K562 (cell line): Measurements from ENCODE around the gene FAM171A2. TPM values are rescaled to one million over a fixed set of nuclear protein-coding genes. Genes with fewer than 3 reads are reported as not detected.

Source experiments
- C11orf30 ChIP-seq: fragments of 450-650 bp; IDR thresholded peaks from 2 replicates; pipeline ENCODE4 v1.6.1; 2016; ENCODE audit warnings: low read depth, mild to moderate bottlenecking
- CBX1 ChIP-seq: sonication (generic); IDR thresholded peaks from 2 replicates; pipeline ENCODE4 v1.6.1; 2016; ENCODE audit warnings: antibody characterized with exemption, low read depth, mild to moderate bottlenecking
- CREM ChIP-seq: IDR thresholded peaks from 2 replicates; pipeline ENCODE4 v1.6.1; 2014; ENCODE audit warnings: antibody characterized with exemption, low read depth
- ELF1 ChIP-seq: fragments of 200-800 bp; sonication (Bioruptor generic); IDR thresholded peaks from 2 replicates; pipeline ENCODE4 v1.6.1; 2016; ENCODE audit warnings: missing genetic modification characterization, missing compliant biosample characterization
- GATAD2B ChIP-seq: fragments of 450-650 bp; IDR thresholded peaks from 2 replicates; pipeline ENCODE4 v1.6.1; 2017; ENCODE audit warnings: mild to moderate bottlenecking, borderline replicate concordance
- KDM1A ChIP-seq, 2 experiments: fragments of 450-650 bp; IDR thresholded peaks; 2 replicates each; pipeline ENCODE4 v1.6.1; 2016; ENCODE audit warnings: mild to moderate bottlenecking in 2 of 2
- KDM5B ChIP-seq: fragments of 200-600 bp; sonication (generic); IDR thresholded peaks from 2 replicates; pipeline ENCODE4 v1.6.1; 2012; ENCODE audit warnings: low read depth, mild to moderate bottlenecking, moderate library complexity, low read length, control low read depth, inconsistent platforms; ENCODE audit not compliant: insufficient replicate concordance
- PHF8 ChIP-seq: fragments of 200-600 bp; sonication (generic); IDR thresholded peaks from 2 replicates; pipeline ENCODE4 v1.6.1; 2012; ENCODE audit warnings: mixed run types, mild to moderate bottlenecking, inconsistent platforms, low read length, moderate library complexity, borderline replicate concordance
- PML ChIP-seq: IDR thresholded peaks from 2 replicates; pipeline ENCODE4 v1.6.1; 2012; ENCODE audit warnings: low read length, inconsistent platforms
- SIN3A ChIP-seq, 2 experiments: fragments of 150-350 bp in 1 of 2; IDR thresholded peaks; 2 replicates each; pipeline ENCODE4 v1.6.1; 2011 to 2016; ENCODE audit warnings: borderline replicate concordance in 2 of 2, low read depth in 2 of 2, low read length in 2 of 2, mild to moderate bottlenecking in 2 of 2, moderate library complexity in 2 of 2; ENCODE audit not compliant: control insufficient read depth in 1 of 2
- SIN3B ChIP-seq: fragments of 450-650 bp; IDR thresholded peaks from 2 replicates; pipeline ENCODE4 v1.6.1; 2017; ENCODE audit warnings: low read depth, mild to moderate bottlenecking, moderate library complexity
- SOX6 ChIP-seq: fragments of 450-650 bp; IDR thresholded peaks from 2 replicates; pipeline ENCODE4 v1.6.1; 2014; ENCODE audit warnings: mild to moderate bottlenecking
- ZNF140 ChIP-seq: fragments of 250-450 bp; sonication (Bioruptor Pico); IDR thresholded peaks from 2 replicates; pipeline ENCODE4 v1.8.0; 2021; ENCODE audit warnings: moderate library complexity, mild to moderate bottlenecking, inconsistent platforms
- ZNF583 ChIP-seq: fragments of 250-450 bp; sonication (Bioruptor Pico); IDR thresholded peaks from 2 replicates; pipeline ENCODE4 v1.4.0; 2020
- polyA plus RNA-seq, 8 experiments: library from polyadenylated mRNA; depleted of rRNA in 4 of 8; stranded (reverse) in 5 of 8; unstranded in 3 of 8; fragments of >200 nt; fragmentation: Nextera tagmentation in 2 of 8; fragmentation: Illumina TruSeq in 1 of 8; extraction: Ambion mirVana in 2 of 8; extraction: Trizol in 1 of 8; gene quantifications; 2 replicates each; pipeline versions ENCODE4 v1.2.1 to v1.2.3, GENCODE V29; 2011 to 2014; ENCODE audit warnings: inconsistent platforms in 1 of 8, missing spikeins in 1 of 8
- total RNA-seq, 7 experiments: library from RNA; depleted of rRNA in 6 of 7; stranded (reverse); fragments of >200 nt in 6 of 7; fragmentation: Illumina TruSeq in 2 of 7; extraction: Trizol in 2 of 7; gene quantifications; 2 replicates each; pipeline versions ENCODE4 v1.2.1 to v1.2.3, GENCODE V29; 2011 to 2021; ENCODE audit warnings: low replicate concordance in 1 of 7
- TF ChIP-seq, protein P1 (sequence below): fragments of 450-650 bp; IDR thresholded peaks from 2 replicates; pipeline ENCODE4 v1.6.1; 2018; ENCODE audit not compliant: partially characterized antibody
- TF ChIP-seq, protein P2 (sequence below), 2 experiments: IDR thresholded peaks; 2 replicates each; pipeline ENCODE4 v1.6.1; 2011; ENCODE audit warnings: borderline replicate concordance in 1 of 2, control low read depth in 1 of 2, low read depth in 1 of 2, low read length in 1 of 2, mild to moderate bottlenecking in 1 of 2, mixed read lengths in 1 of 2, moderate library complexity in 1 of 2; ENCODE audit not compliant: insufficient read depth in 1 of 2, insufficient read length in 1 of 2, poor library complexity in 1 of 2, severe bottlenecking in 1 of 2; ENCODE audit errors: extremely low read depth in 1 of 2
- TF ChIP-seq, protein P3 (sequence below): sonication (generic); formaldehyde crosslinking; IDR thresholded peaks from 2 replicates; pipeline ENCODE4 v1.9.0; 2022; ENCODE audit warnings: mild to moderate bottlenecking, missing genetic modification reagents
- TF ChIP-seq, protein P4 (sequence below): sonication (generic); formaldehyde crosslinking; IDR thresholded peaks from 2 replicates; pipeline ENCODE4 v1.8.1; 2023; ENCODE audit warnings: mild to moderate bottlenecking, missing genetic modification reagents

The FAM171A2 gene
- total and polyA plus RNA-seq, 9 of the 15 experiments (the other 6 are each of a cell fraction or from before 2014, with no cell fraction given), result 0.10 to 10.2 (median 2.0) TPM; not detected in 1

DNA sequence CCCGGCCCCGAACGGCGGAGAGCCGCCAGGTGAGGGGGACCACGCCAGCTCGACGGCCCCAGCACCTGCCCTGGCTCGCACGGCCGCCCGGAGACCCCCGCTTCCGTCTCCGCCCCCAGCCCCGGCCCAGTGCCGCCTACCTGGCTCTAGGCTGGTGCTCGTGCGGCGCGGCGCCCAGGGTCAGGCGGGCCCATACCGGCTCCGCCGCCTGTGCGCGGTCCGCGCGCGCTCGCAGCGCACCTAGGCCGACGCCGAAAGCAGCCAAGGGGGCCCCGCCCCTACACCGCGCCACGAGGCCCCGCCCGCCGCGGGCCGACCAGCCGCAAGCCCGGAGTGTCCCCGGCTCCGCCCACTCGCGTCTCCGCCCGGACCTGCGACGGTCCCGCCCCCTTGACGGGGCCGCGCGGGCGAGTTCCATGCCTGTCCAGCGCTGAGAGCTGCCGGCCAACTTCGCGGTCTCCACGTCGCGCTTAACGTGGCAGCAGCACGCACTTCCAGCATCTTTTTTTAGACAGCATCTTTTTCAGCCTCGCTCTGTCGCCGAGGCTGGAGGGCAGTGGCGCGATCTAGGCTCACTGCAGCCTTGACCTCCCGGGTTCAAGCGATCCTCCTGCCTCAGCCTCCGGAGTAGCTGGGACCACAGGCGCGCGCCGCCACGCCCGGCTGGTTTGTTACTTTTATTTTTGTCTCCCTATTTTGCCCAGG lies 38.9 kb downstream of the FAM171A2 start, which contains the start of gene SLC25A39 (continued):
- TF ChIP-seq, protein P1, sequence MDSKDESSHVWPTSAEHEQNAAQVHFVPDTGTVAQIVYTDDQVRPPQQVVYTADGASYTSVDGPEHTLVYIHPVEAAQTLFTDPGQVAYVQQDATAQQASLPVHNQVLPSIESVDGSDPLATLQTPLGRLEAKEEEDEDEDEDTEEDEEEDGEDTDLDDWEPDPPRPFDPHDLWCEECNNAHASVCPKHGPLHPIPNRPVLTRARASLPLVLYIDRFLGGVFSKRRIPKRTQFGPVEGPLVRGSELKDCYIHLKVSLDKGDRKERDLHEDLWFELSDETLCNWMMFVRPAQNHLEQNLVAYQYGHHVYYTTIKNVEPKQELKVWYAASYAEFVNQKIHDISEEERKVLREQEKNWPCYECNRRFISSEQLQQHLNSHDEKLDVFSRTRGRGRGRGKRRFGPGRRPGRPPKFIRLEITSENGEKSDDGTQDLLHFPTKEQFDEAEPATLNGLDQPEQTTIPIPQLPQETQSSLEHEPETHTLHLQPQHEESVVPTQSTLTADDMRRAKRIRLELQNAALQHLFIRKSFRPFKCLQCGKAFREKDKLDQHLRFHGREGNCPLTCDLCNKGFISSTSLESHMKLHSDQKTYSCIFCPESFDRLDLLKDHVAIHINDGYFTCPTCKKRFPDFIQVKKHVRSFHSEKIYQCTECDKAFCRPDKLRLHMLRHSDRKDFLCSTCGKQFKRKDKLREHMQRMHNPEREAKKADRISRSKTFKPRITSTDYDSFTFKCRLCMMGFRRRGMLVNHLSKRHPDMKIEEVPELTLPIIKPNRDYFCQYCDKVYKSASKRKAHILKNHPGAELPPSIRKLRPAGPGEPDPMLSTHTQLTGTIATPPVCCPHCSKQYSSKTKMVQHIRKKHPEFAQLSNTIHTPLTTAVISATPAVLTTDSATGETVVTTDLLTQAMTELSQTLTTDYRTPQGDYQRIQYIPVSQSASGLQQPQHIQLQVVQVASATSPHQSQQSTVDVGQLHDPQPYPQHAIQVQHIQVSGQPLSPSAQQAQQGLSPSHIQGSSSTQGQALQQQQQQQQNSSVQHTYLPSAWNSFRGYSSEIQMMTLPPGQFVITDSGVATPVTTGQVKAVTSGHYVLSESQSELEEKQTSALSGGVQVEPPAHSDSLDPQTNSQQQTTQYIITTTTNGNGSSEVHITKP, result peak; percentile 19
- TF ChIP-seq PML (peak; percentile 29; the same call in 1 of the 2 replicates), KDM5B (peak; percentile 75), SIN3B (peak; percentile 56; the same call in 1 of the 2 replicates), GATAD2B (peak; percentile 90; the same call in 1 of the 2 replicates), SOX6 (peak; percentile 48; the same call in 1 of the 2 replicates), SIN3A (IDR thresholded peaks at IDR 0.05; ENCODE audit: borderline replicate concordance in 2 of 2, control insufficient read depth in 1 of 2, low read depth in 2 of 2, low read length in 2 of 2) (peak; percentile 69 to 88; a peak in 3 of 4 replicates), CREM (peak; percentile 76), CBX1 (0 out of 2 replicates have a peak, but pooled peaks have one; percentile 59), ELF1 (no peak), KDM1A (IDR thresholded peaks at IDR 0.05) (peak; percentile 65 to 80), ZNF583 (CRISPR knock-in tag) (0 out of 2 replicates have a peak, but pooled peaks have one; percentile 13), ZNF140 (no peak), C11orf30 (no peak), PHF8 (peak; percentile 74; the same call in 1 of the 2 replicates)
- TF ChIP-seq, protein P2, sequence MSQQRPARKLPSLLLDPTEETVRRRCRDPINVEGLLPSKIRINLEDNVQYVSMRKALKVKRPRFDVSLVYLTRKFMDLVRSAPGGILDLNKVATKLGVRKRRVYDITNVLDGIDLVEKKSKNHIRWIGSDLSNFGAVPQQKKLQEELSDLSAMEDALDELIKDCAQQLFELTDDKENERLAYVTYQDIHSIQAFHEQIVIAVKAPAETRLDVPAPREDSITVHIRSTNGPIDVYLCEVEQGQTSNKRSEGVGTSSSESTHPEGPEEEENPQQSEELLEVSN (IDR thresholded peaks at IDR 0.05; ENCODE audit: borderline replicate concordance in 1 of 2, extremely low read depth in 1 of 2, insufficient read depth in 1 of 2, insufficient read length in 1 of 2, low read depth in 1 of 2, low read length in 1 of 2, poor library complexity in 1 of 2, severe bottlenecking in 1 of 2), result peak; percentile 23 to 86
- TF ChIP-seq, protein P3, sequence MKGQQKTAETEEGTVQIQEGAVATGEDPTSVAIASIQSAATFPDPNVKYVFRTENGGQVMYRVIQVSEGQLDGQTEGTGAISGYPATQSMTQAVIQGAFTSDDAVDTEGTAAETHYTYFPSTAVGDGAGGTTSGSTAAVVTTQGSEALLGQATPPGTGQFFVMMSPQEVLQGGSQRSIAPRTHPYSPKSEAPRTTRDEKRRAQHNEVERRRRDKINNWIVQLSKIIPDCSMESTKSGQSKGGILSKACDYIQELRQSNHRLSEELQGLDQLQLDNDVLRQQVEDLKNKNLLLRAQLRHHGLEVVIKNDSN (CRISPR knock-in tag), result peak; percentile 18; the same call in 1 of the 2 replicates
- TF ChIP-seq, protein P4, sequence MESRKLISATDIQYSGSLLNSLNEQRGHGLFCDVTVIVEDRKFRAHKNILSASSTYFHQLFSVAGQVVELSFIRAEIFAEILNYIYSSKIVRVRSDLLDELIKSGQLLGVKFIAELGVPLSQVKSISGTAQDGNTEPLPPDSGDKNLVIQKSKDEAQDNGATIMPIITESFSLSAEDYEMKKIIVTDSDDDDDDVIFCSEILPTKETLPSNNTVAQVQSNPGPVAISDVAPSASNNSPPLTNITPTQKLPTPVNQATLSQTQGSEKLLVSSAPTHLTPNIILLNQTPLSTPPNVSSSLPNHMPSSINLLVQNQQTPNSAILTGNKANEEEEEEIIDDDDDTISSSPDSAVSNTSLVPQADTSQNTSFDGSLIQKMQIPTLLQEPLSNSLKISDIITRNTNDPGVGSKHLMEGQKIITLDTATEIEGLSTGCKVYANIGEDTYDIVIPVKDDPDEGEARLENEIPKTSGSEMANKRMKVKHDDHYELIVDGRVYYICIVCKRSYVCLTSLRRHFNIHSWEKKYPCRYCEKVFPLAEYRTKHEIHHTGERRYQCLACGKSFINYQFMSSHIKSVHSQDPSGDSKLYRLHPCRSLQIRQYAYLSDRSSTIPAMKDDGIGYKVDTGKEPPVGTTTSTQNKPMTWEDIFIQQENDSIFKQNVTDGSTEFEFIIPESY, result 0 out of 2 replicates have a peak, but pooled peaks have one; percentile 43
